HL-60 (cell line): ENCODE results near the gene ICAM2.

Experiments
- DNase-seq, 2 experiments: peaks; one replicate each; pipeline ENCODE4 v3.0.0-alpha.2; 2010 to 2020; ENCODE audit warnings: low read depth in 1 of 2, low spot score in 1 of 2
- H3K27ac ChIP-seq: fragments of 250-450 bp; sonication (Bioruptor Pico); replicated peaks from 2 replicates; pipeline ENCODE4 v1.5.1; 2020; ENCODE audit warnings: mild to moderate bottlenecking, moderate library complexity
- H3K27me3 ChIP-seq: fragments of 250-450 bp; sonication (Bioruptor Pico); 2 replicates; pipeline ENCODE4 v1.5.1; 2021; ENCODE audit warnings: mild to moderate bottlenecking, moderate library complexity; ENCODE audit not compliant: insufficient read depth, poor library complexity, severe bottlenecking
- H3K4me3 ChIP-seq: replicated peaks from 2 replicates; pipeline ENCODE4 v1.5.1; 2011; ENCODE audit warnings: mild to moderate bottlenecking, control low read depth, low read length; ENCODE audit not compliant: insufficient read depth
- CTCF ChIP-seq: IDR thresholded peaks from one replicate; pipeline ENCODE4 v1.5.1; 2011; ENCODE audit warnings: low read length, control low read depth, inconsistent platforms; ENCODE audit not compliant: insufficient read depth
- GABPA ChIP-seq: IDR thresholded peaks from 2 replicates; pipeline ENCODE4 v1.6.1; 2012; ENCODE audit warnings: low read depth
- POLR2AphosphoS5 ChIP-seq: IDR thresholded peaks from 2 replicates; pipeline ENCODE4 v1.6.1; 2012; ENCODE audit warnings: low read depth
- SPI1 ChIP-seq: IDR thresholded peaks from 2 replicates; pipeline ENCODE4 v1.6.1; 2012; ENCODE audit warnings: low read depth, mild to moderate bottlenecking, borderline replicate concordance
- TF ChIP-seq, protein P1 (sequence below): IDR thresholded peaks from 2 replicates; pipeline ENCODE4 v1.6.1; 2012; ENCODE audit warnings: low read depth; ENCODE audit not compliant: insufficient replicate concordance

Gene ICAM2

DNA sequence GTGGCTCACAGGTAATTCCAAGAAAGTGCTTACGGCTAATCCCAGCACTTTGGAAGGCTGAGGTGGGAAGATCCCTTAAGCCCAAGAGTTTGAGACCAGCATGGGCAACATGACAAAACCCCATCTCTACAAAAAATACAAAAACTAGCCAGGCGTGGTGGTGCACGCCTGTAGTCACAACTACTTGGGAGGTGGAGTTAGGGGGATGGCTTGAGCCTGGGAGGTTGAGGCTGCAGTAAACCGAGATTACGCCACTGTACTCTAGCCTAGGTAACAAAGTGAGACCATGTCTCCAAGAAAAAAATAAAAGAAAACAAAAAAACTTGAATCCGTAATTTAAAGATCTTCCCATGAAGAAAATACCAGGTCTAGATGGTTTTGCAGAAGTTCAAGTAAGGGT, 5.0 kb downstream of the ICAM2 start:
- no peak for DNase-seq
- H3K27me3 ChIP-seq, result no peaks in the 10 kb centered on the region
- TF ChIP-seq GABPA (no peak), POLR2AphosphoS5 (no peak), SPI1 (no peak), CTCF (no peak)
- TF ChIP-seq, protein P1, sequence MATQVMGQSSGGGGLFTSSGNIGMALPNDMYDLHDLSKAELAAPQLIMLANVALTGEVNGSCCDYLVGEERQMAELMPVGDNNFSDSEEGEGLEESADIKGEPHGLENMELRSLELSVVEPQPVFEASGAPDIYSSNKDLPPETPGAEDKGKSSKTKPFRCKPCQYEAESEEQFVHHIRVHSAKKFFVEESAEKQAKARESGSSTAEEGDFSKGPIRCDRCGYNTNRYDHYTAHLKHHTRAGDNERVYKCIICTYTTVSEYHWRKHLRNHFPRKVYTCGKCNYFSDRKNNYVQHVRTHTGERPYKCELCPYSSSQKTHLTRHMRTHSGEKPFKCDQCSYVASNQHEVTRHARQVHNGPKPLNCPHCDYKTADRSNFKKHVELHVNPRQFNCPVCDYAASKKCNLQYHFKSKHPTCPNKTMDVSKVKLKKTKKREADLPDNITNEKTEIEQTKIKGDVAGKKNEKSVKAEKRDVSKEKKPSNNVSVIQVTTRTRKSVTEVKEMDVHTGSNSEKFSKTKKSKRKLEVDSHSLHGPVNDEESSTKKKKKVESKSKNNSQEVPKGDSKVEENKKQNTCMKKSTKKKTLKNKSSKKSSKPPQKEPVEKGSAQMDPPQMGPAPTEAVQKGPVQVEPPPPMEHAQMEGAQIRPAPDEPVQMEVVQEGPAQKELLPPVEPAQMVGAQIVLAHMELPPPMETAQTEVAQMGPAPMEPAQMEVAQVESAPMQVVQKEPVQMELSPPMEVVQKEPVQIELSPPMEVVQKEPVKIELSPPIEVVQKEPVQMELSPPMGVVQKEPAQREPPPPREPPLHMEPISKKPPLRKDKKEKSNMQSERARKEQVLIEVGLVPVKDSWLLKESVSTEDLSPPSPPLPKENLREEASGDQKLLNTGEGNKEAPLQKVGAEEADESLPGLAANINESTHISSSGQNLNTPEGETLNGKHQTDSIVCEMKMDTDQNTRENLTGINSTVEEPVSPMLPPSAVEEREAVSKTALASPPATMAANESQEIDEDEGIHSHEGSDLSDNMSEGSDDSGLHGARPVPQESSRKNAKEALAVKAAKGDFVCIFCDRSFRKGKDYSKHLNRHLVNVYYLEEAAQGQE, result no peak
- H3K4me3 ChIP-seq, result no peak overlapping the region
- H3K27ac ChIP-seq, result no peak overlapping the region

GRCh38 chr17:64009571-64010402, 10.6 kb downstream of the ICAM2 start:
- H3K27me3 ChIP-seq, result no peaks in the 10 kb centered on the region
- no peak overlapping the region for H3K27ac ChIP-seq
- DNase-seq, result peak in 1 of 2 experiments; percentile 59
- H3K4me3 ChIP-seq, result no peak overlapping the region
- TF ChIP-seq CTCF, result no peak
- TF ChIP-seq, protein P1, result no peak
- no peak for TF ChIP-seq GABPA
- TF ChIP-seq POLR2AphosphoS5, result no peak
- no peak for TF ChIP-seq SPI1

DNA sequence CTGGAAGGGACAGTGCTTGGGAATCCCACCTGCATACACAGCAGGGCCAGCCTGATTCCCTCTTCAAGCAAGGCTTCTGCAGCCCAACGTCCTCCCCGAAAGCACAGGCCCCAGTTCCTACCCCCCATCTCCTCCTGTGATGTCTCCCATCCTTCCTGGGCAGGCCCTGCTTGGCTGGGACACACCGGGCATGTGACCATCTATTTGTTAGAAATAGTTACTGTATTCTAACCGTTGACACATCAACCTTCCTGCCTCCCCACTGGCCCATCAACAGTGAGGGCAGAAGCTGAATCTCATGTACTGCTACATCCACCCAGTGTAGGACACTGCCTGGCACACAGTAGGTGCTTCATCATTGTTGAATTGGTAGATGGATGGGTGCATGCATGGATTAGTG, 11.6 kb downstream of the ICAM2 start:
- TF ChIP-seq CTCF (no peak), GABPA (no peak), POLR2AphosphoS5 (no peak), SPI1 (no peak)
- TF ChIP-seq, protein P1, result no peak
- Histone ChIP-seq H3K27me3 (no peaks in the 10 kb centered on the region), H3K4me3 (no peak overlapping the region), H3K27ac (no peak overlapping the region)
- no peak for DNase-seq
